GM23338 (cell line): ENCODE results near the gene HNF4A.

Experiments
- CREB1 ChIP-seq: fragments of 250-450 bp; sonication (Bioruptor Pico); IDR thresholded peaks from 2 replicates; pipeline ENCODE4 v1.5.0; 2020; ENCODE audit warnings: low read depth, mild to moderate bottlenecking, moderate library complexity
- CTCF ChIP-seq, 2 experiments: fragments of 200-600 bp in 1 of 2; sonication (generic) in 1 of 2; conservative IDR thresholded peaks; 2 replicates each; pipeline versions ENCODE4 v1.5.1 to v1.6.1; 2016 to 2017; ENCODE audit warnings: antibody characterized with exemption in 2 of 2, low read depth in 2 of 2, mild to moderate bottlenecking in 2 of 2, moderate library complexity in 1 of 2
- ETS1 ChIP-seq: IDR thresholded peaks from 2 replicates; pipeline ENCODE4 v1.6.1; 2016; ENCODE audit warnings: antibody characterized with exemption
- EZH2 ChIP-seq: fragments of 200-600 bp; sonication (generic); IDR thresholded peaks from one replicate; pipeline ENCODE4 v1.8.0; 2017; ENCODE audit warnings: antibody characterized with exemption, mild to moderate bottlenecking, low read depth; ENCODE audit not compliant: unreplicated experiment
- EZH2phosphoT487 ChIP-seq: fragments of 200-600 bp; sonication (generic); IDR thresholded peaks from one replicate; pipeline ENCODE4 v1.8.1; 2018; ENCODE audit warnings: antibody characterized with exemption; ENCODE audit not compliant: unreplicated experiment
- JUNB ChIP-seq: IDR thresholded peaks from one replicate; pipeline ENCODE4 v1.6.1; 2016; ENCODE audit warnings: antibody characterized with exemption; ENCODE audit not compliant: unreplicated experiment
- NANOG ChIP-seq: IDR thresholded peaks from 2 replicates; pipeline ENCODE4 v1.6.1; 2016; ENCODE audit warnings: antibody characterized with exemption, borderline replicate concordance
- POLR2AphosphoS5 ChIP-seq: IDR thresholded peaks from 2 replicates; pipeline ENCODE4 v1.6.1; 2016; ENCODE audit warnings: antibody characterized with exemption, low read depth
- REST ChIP-seq: IDR thresholded peaks from one replicate; pipeline ENCODE4 v1.6.1; 2018; ENCODE audit warnings: antibody characterized with exemption; ENCODE audit not compliant: unreplicated experiment
- STAT1 ChIP-seq: IDR thresholded peaks from one replicate; pipeline ENCODE4 v1.6.1; 2016; ENCODE audit warnings: antibody characterized with exemption; ENCODE audit not compliant: unreplicated experiment
- ZNF331 ChIP-seq: fragments of 250-450 bp; sonication (Bioruptor Pico); IDR thresholded peaks from 2 replicates; pipeline ENCODE4 v1.5.0; 2020; ENCODE audit warnings: low read depth, mild to moderate bottlenecking, moderate library complexity

- TF ChIP-seq REST, result no peak
- TF ChIP-seq CTCF (conservative IDR thresholded peaks at IDR 0.05; ENCODE audit: low read depth in 2 of 2), result no peak
- TF ChIP-seq POLR2AphosphoS5, result no peak
- TF ChIP-seq JUNB, result no peak
- TF ChIP-seq EZH2phosphoT487, result no peak
- TF ChIP-seq ETS1, result no peak
- TF ChIP-seq EZH2, result no peak
- TF ChIP-seq CREB1, result no peak
- no peak for TF ChIP-seq NANOG
- TF ChIP-seq ZNF331, result no peak
- no peak for TF ChIP-seq STAT1
These were observed 72.9 kb downstream of the HNF4A start for GRCh38 chr20:44428174-44429016.
